DND-41 (cell line): ENCODE data around the gene NUAK2.

Experiments
- ATAC-seq: fragments of 200-7000 bp; cut with Tn5 transposase; 3 replicates; pipeline ENCODE4 v1.9.1; 2021; ENCODE audit warnings: low read depth; ENCODE audit not compliant: insufficient read depth
- DNase-seq: peaks from one replicate; pipeline ENCODE4 v3.0.0-alpha.2; 2020
- H2AFZ ChIP-seq: 2 replicates; pipeline ENCODE4 v1.6.0; 2012; ENCODE audit warnings: low read depth, low read length
- H3K27ac ChIP-seq: 2 replicates; pipeline ENCODE4 v1.5.1; 2012; ENCODE audit warnings: low read length, inconsistent platforms
- H3K27me3 ChIP-seq: fragments of 200-600 bp; sonication (generic); 2 replicates; pipeline ENCODE4 v1.6.0; 2012; ENCODE audit warnings: low read length, mild to moderate bottlenecking, inconsistent platforms; ENCODE audit not compliant: insufficient read depth, poor library complexity
- H3K36me3 ChIP-seq: 2 replicates; pipeline ENCODE4 v1.5.1; 2012; ENCODE audit warnings: low read length, inconsistent platforms; ENCODE audit not compliant: insufficient read depth
- H3K4me1 ChIP-seq: 2 replicates; pipeline ENCODE4 v1.5.1; 2012; ENCODE audit warnings: mild to moderate bottlenecking, low read length; ENCODE audit not compliant: insufficient read depth
- H3K4me2 ChIP-seq: 2 replicates; pipeline ENCODE4 v1.6.0; 2012; ENCODE audit warnings: mild to moderate bottlenecking, moderate library complexity, low read length, inconsistent platforms; ENCODE audit not compliant: insufficient read depth
- H3K4me3 ChIP-seq, 2 experiments: fragments of 200-600 bp in 1 of 2; shearing (Covaris generic) in 1 of 2; 2 replicates each; pipeline ENCODE4 v1.5.1; 2012 to 2016; ENCODE audit warnings: inconsistent platforms in 2 of 2, low read length in 2 of 2, mild to moderate bottlenecking in 2 of 2, low read depth in 1 of 2, moderate library complexity in 1 of 2
- H3K79me2 ChIP-seq: 2 replicates; pipeline ENCODE4 v1.6.0; 2012; ENCODE audit warnings: low read length, inconsistent platforms; ENCODE audit not compliant: insufficient read depth
- H3K9ac ChIP-seq: 2 replicates; pipeline ENCODE4 v1.6.0; 2012; ENCODE audit warnings: low read depth, mild to moderate bottlenecking, inconsistent platforms, low read length, moderate library complexity
- H3K9me3 ChIP-seq: 2 replicates; pipeline ENCODE4 v1.5.1; 2012; ENCODE audit warnings: low read length, moderate library complexity, mild to moderate bottlenecking, inconsistent platforms; ENCODE audit not compliant: insufficient read depth, severe bottlenecking
- H4K20me1 ChIP-seq: 2 replicates; pipeline ENCODE4 v1.6.0; 2012; ENCODE audit warnings: low read length; ENCODE audit not compliant: insufficient read depth
- CTCF ChIP-seq: IDR thresholded peaks from 2 replicates; pipeline ENCODE4 v1.5.1; 2012; ENCODE audit warnings: borderline replicate concordance, low read length, moderate library complexity, mild to moderate bottlenecking; ENCODE audit not compliant: poor library complexity, severe bottlenecking; ENCODE audit errors: extremely low read depth
- EZH2 ChIP-seq: IDR thresholded peaks from 3 replicates; pipeline ENCODE4 v1.6.1; 2012; ENCODE audit warnings: borderline replicate concordance, low read depth, mild to moderate bottlenecking, moderate library complexity, low read length, inconsistent platforms; ENCODE audit not compliant: severe bottlenecking

Gene NUAK2

GRCh38 chr1:205316161-205316566 is 5.4 kb downstream of the NUAK2 start:
- Histone ChIP-seq H3K79me2 (no peaks in the 10 kb centered on the region), H3K27me3 (peaks cover 28% of the 10 kb centered on the region), H3K9me3 (no peaks in the 10 kb centered on the region), H3K27ac (no peak overlapping the region), H2AFZ (no peak overlapping the region), H3K4me2 (no peak overlapping the region), H4K20me1 (peaks cover 5% of the 10 kb centered on the region; the same call in 1 of the 2 replicates), H3K36me3 (no peaks in the 10 kb centered on the region), H3K9ac (no peak overlapping the region), H3K4me1 (no peaks in the 10 kb centered on the region), H3K4me3 (no peak overlapping the region)
- peak; percentile 6 for DNase-seq
- no peak for TF ChIP-seq CTCF
- ATAC-seq, result peak; percentile 57; the same call in 1 of the 3 replicates

GRCh38 chr1:205315008-205315618 is 6.4 kb downstream of the NUAK2 start:
- Histone ChIP-seq H3K4me1 (no peaks in the 10 kb centered on the region), H3K36me3 (no peaks in the 10 kb centered on the region), H3K4me3 (no peak overlapping the region), H4K20me1 (peaks cover 5% of the 10 kb centered on the region; the same call in 1 of the 2 replicates), H3K27me3 (peaks cover 31% of the 10 kb centered on the region), H3K4me2 (no peak overlapping the region), H3K27ac (no peak overlapping the region), H3K9ac (no peak overlapping the region), H3K9me3 (no peaks in the 10 kb centered on the region), H2AFZ (no peak overlapping the region), H3K79me2 (no peaks in the 10 kb centered on the region)
- TF ChIP-seq CTCF, result no peak
- no peak for TF ChIP-seq EZH2
- no peak for DNase-seq
- ATAC-seq, result no peak

- Histone ChIP-seq H3K9ac (no peak overlapping the region), H3K4me2 (no peak overlapping the region), H3K9me3 (no peaks in the 10 kb centered on the region), H3K4me3 (no peak overlapping the region), H2AFZ (no peak overlapping the region), H3K27ac (no peak overlapping the region), H3K27me3 (peaks cover 33% of the 10 kb centered on the region), H3K36me3 (no peaks in the 10 kb centered on the region), H3K4me1 (no peaks in the 10 kb centered on the region), H4K20me1 (peaks cover 5% of the 10 kb centered on the region; the same call in 1 of the 2 replicates), H3K79me2 (no peaks in the 10 kb centered on the region)
- TF ChIP-seq EZH2 (no peak), CTCF (no peak)
- ATAC-seq (no peak), DNase-seq (no peak)
Measured at GRCh38 chr1:205313563-205314308, 7.8 kb downstream of the NUAK2 start.
